GM23338 (cell line): ENCODE results near the gene GSAP. TPM values are rescaled to one million over a fixed set of nuclear protein-coding genes. Genes with fewer than 3 reads are reported as not detected.

Experiments used
- ATAC-seq: fragments of 200-7000 bp; cut with Tn5 transposase; 3 replicates; pipeline ENCODE4 v1.9.1; 2020
- DNase-seq: peaks from one replicate; pipeline ENCODE4 v3.0.0-alpha.2; 2015; ENCODE audit warnings: low spot score
- H2AFZ ChIP-seq: fragments of 200-600 bp; sonication (generic); 2 replicates; pipeline ENCODE4 v1.8.0; 2016; ENCODE audit warnings: antibody characterized with exemption, mild to moderate bottlenecking, moderate library complexity
- H3F3A ChIP-seq: fragments of 200-600 bp; sonication (generic); replicated peaks from 2 replicates; pipeline ENCODE4 v1.8.0; 2017; ENCODE audit warnings: antibody characterized with exemption, mixed run types, low read depth
- H3K27ac ChIP-seq: fragments of 200-600 bp; sonication (generic); 2 replicates; pipeline ENCODE4 v1.6.1; 2016; ENCODE audit warnings: low read depth
- H3K27me3 ChIP-seq: fragments of 200-600 bp; sonication (generic); 2 replicates; pipeline ENCODE4 v1.8.0; 2016; ENCODE audit warnings: mild to moderate bottlenecking, mixed run types, moderate library complexity; ENCODE audit not compliant: insufficient read depth
- H3K36me3 ChIP-seq: fragments of 200-600 bp; sonication (generic); 2 replicates; pipeline ENCODE4 v1.8.0; 2016; ENCODE audit warnings: mild to moderate bottlenecking; ENCODE audit not compliant: insufficient read depth
- H3K4me1 ChIP-seq: fragments of 200-600 bp; sonication (generic); 2 replicates; pipeline ENCODE4 v1.8.0; 2016; ENCODE audit warnings: mild to moderate bottlenecking, moderate library complexity; ENCODE audit not compliant: insufficient read depth
- H3K4me2 ChIP-seq: fragments of 200-600 bp; sonication (generic); 2 replicates; pipeline ENCODE4 v1.7.1; 2017; ENCODE audit warnings: mixed run types
- H3K4me3 ChIP-seq: fragments of 200-600 bp; sonication (generic); 2 replicates; pipeline ENCODE4 v1.6.1; 2016; ENCODE audit warnings: mixed run types
- H3K79me2 ChIP-seq: fragments of 200-600 bp; sonication (generic); replicated peaks from 2 replicates; pipeline ENCODE4 v1.8.0; 2017; ENCODE audit warnings: mild to moderate bottlenecking; ENCODE audit not compliant: insufficient read depth
- H3K9me2 ChIP-seq: fragments of 200-600 bp; sonication (generic); 2 replicates; pipeline ENCODE4 v1.8.0; 2017; ENCODE audit not compliant: insufficient read depth
- H4K20me1 ChIP-seq: fragments of 200-600 bp; sonication (generic); replicated peaks from 2 replicates; pipeline ENCODE4 v1.8.0; 2017; ENCODE audit warnings: mild to moderate bottlenecking; ENCODE audit not compliant: insufficient read depth
- H3K27ac Mint-ChIP-seq: 2 replicates; pipeline ENCODE4 v1.8.0; 2020; ENCODE audit warnings: inconsistent platforms, mild to moderate bottlenecking, moderate library complexity, mixed read lengths
- H3K27me3 Mint-ChIP-seq: 3 replicates; pipeline ENCODE4 v1.8.0; 2022; ENCODE audit warnings: low read depth, mild to moderate bottlenecking, moderate library complexity, mixed read lengths, inconsistent platforms; ENCODE audit not compliant: insufficient read depth, poor library complexity
- H3K36me3 Mint-ChIP-seq: 3 replicates; pipeline ENCODE4 v1.8.0; 2021; ENCODE audit warnings: low read depth, mild to moderate bottlenecking, inconsistent platforms, moderate library complexity, mixed read lengths
- H3K4me1 Mint-ChIP-seq: 3 replicates; pipeline ENCODE4 v1.8.0; 2020; ENCODE audit warnings: mild to moderate bottlenecking, inconsistent platforms, mixed read lengths
- H3K4me3 Mint-ChIP-seq: 3 replicates; pipeline ENCODE4 v1.8.0; 2021; ENCODE audit warnings: moderate library complexity, mild to moderate bottlenecking, inconsistent platforms, mixed read lengths
- H3K9me3 Mint-ChIP-seq: 3 replicates; pipeline ENCODE4 v1.8.0; 2020; ENCODE audit warnings: moderate library complexity, mild to moderate bottlenecking, inconsistent platforms, mixed read lengths
- CREB1 ChIP-seq: fragments of 250-450 bp; sonication (Bioruptor Pico); IDR thresholded peaks from 2 replicates; pipeline ENCODE4 v1.5.0; 2020; ENCODE audit warnings: low read depth, mild to moderate bottlenecking, moderate library complexity
- CTCF ChIP-seq, 2 experiments: fragments of 200-600 bp in 1 of 2; sonication (generic) in 1 of 2; conservative IDR thresholded peaks; 2 replicates each; pipeline versions ENCODE4 v1.5.1 to v1.6.1; 2016 to 2017; ENCODE audit warnings: antibody characterized with exemption in 2 of 2, low read depth in 2 of 2, mild to moderate bottlenecking in 2 of 2, moderate library complexity in 1 of 2
- ETS1 ChIP-seq: IDR thresholded peaks from 2 replicates; pipeline ENCODE4 v1.6.1; 2016; ENCODE audit warnings: antibody characterized with exemption
- EZH2 ChIP-seq: fragments of 200-600 bp; sonication (generic); IDR thresholded peaks from one replicate; pipeline ENCODE4 v1.8.0; 2017; ENCODE audit warnings: antibody characterized with exemption, mild to moderate bottlenecking, low read depth; ENCODE audit not compliant: unreplicated experiment
- EZH2phosphoT487 ChIP-seq: fragments of 200-600 bp; sonication (generic); IDR thresholded peaks from one replicate; pipeline ENCODE4 v1.8.1; 2018; ENCODE audit warnings: antibody characterized with exemption; ENCODE audit not compliant: unreplicated experiment
- JUNB ChIP-seq: IDR thresholded peaks from one replicate; pipeline ENCODE4 v1.6.1; 2016; ENCODE audit warnings: antibody characterized with exemption; ENCODE audit not compliant: unreplicated experiment
- NANOG ChIP-seq: IDR thresholded peaks from 2 replicates; pipeline ENCODE4 v1.6.1; 2016; ENCODE audit warnings: antibody characterized with exemption, borderline replicate concordance
- POLR2AphosphoS5 ChIP-seq: IDR thresholded peaks from 2 replicates; pipeline ENCODE4 v1.6.1; 2016; ENCODE audit warnings: antibody characterized with exemption, low read depth
- REST ChIP-seq: IDR thresholded peaks from one replicate; pipeline ENCODE4 v1.6.1; 2018; ENCODE audit warnings: antibody characterized with exemption; ENCODE audit not compliant: unreplicated experiment
- STAT1 ChIP-seq: IDR thresholded peaks from one replicate; pipeline ENCODE4 v1.6.1; 2016; ENCODE audit warnings: antibody characterized with exemption; ENCODE audit not compliant: unreplicated experiment
- ZNF114 ChIP-seq: fragments of 250-450 bp; sonication (Bioruptor Pico); IDR thresholded peaks from 2 replicates; pipeline ENCODE4 v1.5.0; 2020; ENCODE audit warnings: mild to moderate bottlenecking, moderate library complexity
- ZNF331 ChIP-seq: fragments of 250-450 bp; sonication (Bioruptor Pico); IDR thresholded peaks from 2 replicates; pipeline ENCODE4 v1.5.0; 2020; ENCODE audit warnings: low read depth, mild to moderate bottlenecking, moderate library complexity
- polyA plus RNA-seq: library from polyadenylated mRNA; unstranded; fragments of >200 nt; fragmentation: Nextera tagmentation; extraction: Ambion mirVana; gene quantifications from 2 replicates; pipeline ENCODE4 v1.2.1, GENCODE V29; 2016
- total RNA-seq: library from RNA; depleted of rRNA; stranded (reverse); fragments of >200 nt; shearing (Covaris generic); gene quantifications from 2 replicates; pipeline ENCODE4 v1.2.3, GENCODE V29; 2014

Gene GSAP
- total and polyA plus RNA-seq, 2 experiments from 2014 or later, result 0.63 to 1.1 TPM

DNA sequence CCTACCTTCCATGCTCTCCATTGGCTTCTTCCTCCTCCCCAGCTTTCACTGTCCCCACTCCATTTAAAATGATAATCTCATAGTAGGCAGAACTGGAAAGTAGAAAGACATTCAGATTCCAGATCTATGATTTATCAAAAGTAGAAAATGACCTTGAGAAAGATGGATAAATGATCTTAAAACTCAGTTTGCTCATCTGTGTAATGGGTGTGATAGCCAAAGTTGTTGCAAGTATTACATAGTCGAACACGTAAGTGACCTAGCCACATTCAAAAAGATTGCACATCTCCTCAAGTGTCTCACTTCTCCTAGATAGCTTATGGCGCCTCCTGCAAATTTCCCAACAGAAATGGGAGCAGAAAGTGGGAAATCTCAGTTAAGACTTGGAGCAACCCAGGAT, 126.8 kb downstream of the GSAP start (continued):
- TF ChIP-seq ETS1, result no peak
- no peak for TF ChIP-seq ZNF114 (CRISPR knock-in tag)
- TF ChIP-seq CREB1, result no peak
- TF ChIP-seq EZH2, result no peak
- no peak for TF ChIP-seq REST
- no peak for TF ChIP-seq ZNF331 (CRISPR knock-in tag)
- TF ChIP-seq NANOG, result no peak

GRCh38 chr7:77288676-77289320, 127.4 kb downstream of the GSAP start:
- H3K27me3 Mint-ChIP-seq, result no peaks in the 10 kb centered on the region
- TF ChIP-seq STAT1 (no peak), EZH2phosphoT487 (no peak), REST (no peak), NANOG (no peak), CREB1 (no peak), EZH2 (no peak), ZNF331 (CRISPR knock-in tag) (no peak), JUNB (no peak), ZNF114 (CRISPR knock-in tag) (no peak), ETS1 (no peak), POLR2AphosphoS5 (no peak), CTCF (conservative IDR thresholded peaks at IDR 0.05; ENCODE audit: low read depth in 2 of 2) (no peak)

More at GRCh38 chr7:77288676-77289320, 127.4 kb downstream of the GSAP start:
- Mint-ChIP-seq H3K4me1 (no peaks in the 10 kb centered on the region), H3K27ac (no peak overlapping the region), H3K4me3 (no peak overlapping the region), H3K36me3 (no peaks in the 10 kb centered on the region), H3K9me3 (peaks cover 4% of the 10 kb centered on the region; the same call in 1 of the 3 replicates)
- no peaks in the 10 kb centered on the region for H3K36me3 ChIP-seq
- no peak overlapping the region for H3K4me3 ChIP-seq
- ATAC-seq (no peak), DNase-seq (no peak)
- H3K4me1 ChIP-seq, result peaks cover 5% of the 10 kb centered on the region; the same call in 1 of the 2 replicates
- no peaks in the 10 kb centered on the region for H3K27me3 ChIP-seq
- H3F3A ChIP-seq, result no peaks in the 10 kb centered on the region
- no peaks in the 10 kb centered on the region for H4K20me1 ChIP-seq
- H3K27ac ChIP-seq, result no peak overlapping the region
- no peak overlapping the region for H2AFZ ChIP-seq
- H3K9me2 ChIP-seq, result no peaks in the 10 kb centered on the region
- no peak overlapping the region for H3K4me2 ChIP-seq
- H3K79me2 ChIP-seq, result no peaks in the 10 kb centered on the region
